T-helper 1 cell treated with Interleukin-12 subunit alpha and Interleukin-12 subunit beta and Interleukin-4 antibody, amounts not matched to agents 30 μg/mL and 1 μg/mL, for 36 hours (primary cell): Measurements from ENCODE around the gene ST3GAL5.
"Not testable (repeated sequence)": the region's sequence is repeated elsewhere in the genome, so short reads cannot be mapped to it uniquely, and the experiment has no call there.

Experiments used
- H3K27ac Mint-ChIP-seq: one replicate; pipeline ENCODE4 v1.8.0; 2021; ENCODE audit warnings: mild to moderate bottlenecking, mixed read lengths
- H3K27me3 Mint-ChIP-seq: one replicate; pipeline ENCODE4 v1.8.0; 2021; ENCODE audit warnings: low read depth, mixed read lengths
- H3K36me3 Mint-ChIP-seq: one replicate; pipeline ENCODE4 v1.8.0; 2021; ENCODE audit warnings: low read depth, mixed read lengths
- H3K4me1 Mint-ChIP-seq: one replicate; pipeline ENCODE4 v1.8.0; 2021; ENCODE audit warnings: low read depth, mixed read lengths
- H3K4me3 Mint-ChIP-seq: one replicate; pipeline ENCODE4 v1.8.0; 2021; ENCODE audit warnings: mild to moderate bottlenecking, moderate library complexity, mixed read lengths
- H3K9me3 Mint-ChIP-seq: one replicate; pipeline ENCODE4 v1.8.0; 2021; ENCODE audit warnings: mixed read lengths

Gene ST3GAL5

DNA sequence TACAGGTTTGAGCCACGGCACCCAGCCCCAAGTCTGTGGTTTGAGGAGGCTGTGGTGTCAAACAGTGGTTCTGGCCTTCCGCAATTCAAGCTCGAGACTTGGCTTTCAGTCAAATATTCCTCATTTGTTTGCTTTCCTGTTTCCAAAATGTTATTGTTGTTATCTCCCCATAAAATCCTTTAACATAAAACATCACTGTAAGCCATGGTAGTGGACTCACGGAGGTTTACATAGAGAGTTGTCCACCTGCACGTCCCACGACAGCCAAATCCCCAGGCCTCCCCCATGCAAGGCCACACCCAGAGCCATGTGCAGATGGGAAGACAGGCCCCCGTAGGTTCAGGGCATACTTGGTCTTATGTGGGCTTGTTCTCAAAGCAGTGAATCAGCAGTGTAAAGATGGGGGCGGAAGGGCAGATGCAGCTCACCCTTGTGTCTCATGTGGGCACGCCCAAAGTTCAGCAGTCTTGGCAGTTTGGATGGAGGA is 18.9 kb upstream of the ST3GAL5 start:
- H3K27ac Mint-ChIP-seq = no peak overlapping the region
- no peak overlapping the region for H3K4me3 Mint-ChIP-seq

DNA sequence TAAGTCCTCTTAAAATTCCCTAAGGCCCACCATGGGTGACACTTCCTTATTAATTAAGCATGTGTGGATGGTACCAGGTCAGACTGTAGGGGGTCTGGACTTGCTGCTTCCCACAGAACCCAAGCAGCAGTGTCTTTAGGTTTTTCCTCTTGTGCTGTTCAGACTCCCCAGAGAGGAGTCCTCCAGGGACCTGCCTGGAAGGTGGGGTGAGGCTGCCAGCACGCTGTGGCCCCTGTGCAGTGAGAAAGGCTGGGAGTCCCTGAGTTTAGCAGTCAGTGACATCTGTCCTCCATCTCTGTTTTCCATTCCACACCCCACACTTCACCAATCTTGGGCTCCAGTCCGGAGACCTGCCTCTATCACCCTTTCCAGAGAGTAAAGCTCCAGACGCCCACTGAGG is 18.0 kb upstream of the ST3GAL5 start:
- Mint-ChIP-seq H3K36me3 (no peaks in the 10 kb centered on the region), H3K27ac (no peak overlapping the region), H3K27me3 (peaks cover 18% of the 10 kb centered on the region), H3K4me1 (peaks cover 2% of the 10 kb centered on the region), H3K9me3 (no peaks in the 10 kb centered on the region), H3K4me3 (no peak overlapping the region)

More for the DNA sequence above, 18.9 kb upstream of the ST3GAL5 start:
- Mint-ChIP-seq H3K9me3 (no peaks in the 10 kb centered on the region), H3K27me3 (peaks cover 18% of the 10 kb centered on the region), H3K36me3 (no peaks in the 10 kb centered on the region), H3K4me1 (peaks cover 2% of the 10 kb centered on the region)

DNA sequence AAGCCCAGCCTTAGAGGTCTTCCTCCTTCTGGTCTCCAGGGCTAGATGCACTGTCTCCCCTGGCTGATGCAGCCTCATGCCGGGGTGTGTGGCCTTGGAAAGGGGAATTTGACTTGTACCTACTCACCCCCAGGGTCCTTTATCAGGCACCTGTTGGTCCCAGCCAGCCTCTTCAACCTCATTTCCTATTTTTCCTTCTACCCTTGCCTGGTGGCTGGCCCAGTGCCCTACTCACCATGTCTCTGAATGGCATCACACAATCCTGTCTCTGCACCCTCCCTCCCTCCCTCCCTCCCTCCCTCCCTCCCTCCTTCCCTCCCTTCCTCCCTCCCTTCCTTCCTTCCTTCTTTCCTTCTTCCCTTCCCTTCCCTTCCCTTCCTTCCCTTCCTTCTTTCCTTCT is 17.1 kb upstream of the ST3GAL5 start:
- no peaks in the 10 kb centered on the region for H3K9me3 Mint-ChIP-seq
- no peak overlapping the region for H3K27ac Mint-ChIP-seq
- H3K36me3 Mint-ChIP-seq = no peaks in the 10 kb centered on the region
- peaks cover 2% of the 10 kb centered on the region for H3K4me1 Mint-ChIP-seq
- peaks cover 18% of the 10 kb centered on the region for H3K27me3 Mint-ChIP-seq
- no peak overlapping the region for H3K4me3 Mint-ChIP-seq

DNA sequence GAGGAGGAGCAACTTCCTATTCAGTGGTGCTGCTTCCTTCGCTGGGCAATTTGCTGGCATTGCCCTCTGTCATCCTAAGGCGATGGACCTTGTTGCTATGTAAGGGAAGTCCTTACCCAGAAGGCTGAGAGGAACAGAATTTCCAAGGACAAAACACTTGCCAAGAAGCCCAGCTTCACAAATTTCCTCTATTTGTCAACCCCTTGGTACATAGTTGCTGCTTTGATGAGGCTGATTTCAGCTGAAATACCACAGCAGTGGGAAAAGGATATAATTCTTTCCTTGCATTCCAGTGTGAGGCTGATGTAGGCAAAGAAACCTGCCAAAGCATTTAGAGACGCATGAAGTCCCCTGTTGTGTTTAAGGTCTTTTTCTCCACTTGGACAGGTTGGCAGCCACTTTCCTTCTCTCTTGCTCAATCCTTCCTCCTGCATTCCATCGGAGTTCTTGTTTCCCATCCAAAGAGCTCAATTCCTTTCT is 16.4 kb upstream of the ST3GAL5 start:
- Mint-ChIP-seq H3K4me1 (peaks cover 2% of the 10 kb centered on the region), H3K9me3 (no peaks in the 10 kb centered on the region)

DNA sequence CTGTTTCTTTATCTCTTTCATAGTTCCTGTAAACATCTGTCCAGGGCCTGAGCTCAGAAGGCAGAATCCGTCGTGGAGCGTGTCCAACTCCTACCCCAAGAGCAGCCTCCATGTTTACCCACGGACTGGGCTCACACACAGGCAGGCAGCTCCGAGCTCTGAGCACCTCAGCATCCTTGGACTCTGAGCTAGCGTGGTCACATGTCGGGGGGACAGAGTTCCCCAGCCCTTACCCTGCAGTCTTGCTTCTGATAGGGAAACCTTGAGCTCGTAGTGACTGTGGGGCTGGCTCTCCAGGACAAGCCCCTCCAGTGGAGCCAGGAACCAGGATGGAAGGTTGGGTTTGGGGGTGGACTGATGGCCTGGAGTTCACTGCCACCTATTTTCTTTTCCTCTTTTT is 15.1 kb upstream of the ST3GAL5 start:
- Mint-ChIP-seq H3K27ac (no peak overlapping the region), H3K4me3 (no peak overlapping the region), H3K36me3 (peaks cover under 1% of the 10 kb centered on the region), H3K27me3 (peaks cover 18% of the 10 kb centered on the region), H3K4me1 (peaks cover 3% of the 10 kb centered on the region), H3K9me3 (no peaks in the 10 kb centered on the region)

More for the DNA sequence above, 16.4 kb upstream of the ST3GAL5 start:
- no peaks in the 10 kb centered on the region for H3K36me3 Mint-ChIP-seq
- peaks cover 18% of the 10 kb centered on the region for H3K27me3 Mint-ChIP-seq
- no peak overlapping the region for H3K27ac Mint-ChIP-seq
- no peak overlapping the region for H3K4me3 Mint-ChIP-seq

DNA sequence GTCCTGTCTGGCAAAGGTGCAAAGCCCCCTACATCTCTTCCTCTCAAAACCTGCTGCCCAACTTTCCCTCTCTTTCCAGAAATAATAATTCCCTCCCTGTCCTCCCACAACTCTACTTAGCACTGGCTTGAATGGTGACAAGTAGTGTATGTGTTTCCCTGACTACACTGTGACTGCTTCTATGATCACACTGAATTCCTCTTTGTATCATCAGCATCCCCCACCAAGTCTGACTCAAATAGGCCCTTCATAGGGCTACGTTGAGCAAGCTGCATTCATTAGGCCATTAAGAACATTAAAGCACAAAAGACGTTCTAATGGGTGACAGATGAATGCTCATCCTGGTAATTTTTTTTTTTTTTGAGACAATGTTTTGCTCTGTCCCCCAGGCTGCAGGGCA is 13.7 kb upstream of the ST3GAL5 start:
- Mint-ChIP-seq H3K4me1 (peaks cover 10% of the 10 kb centered on the region), H3K36me3 (peaks cover 3% of the 10 kb centered on the region), H3K27me3 (peaks cover 18% of the 10 kb centered on the region), H3K9me3 (peaks cover 6% of the 10 kb centered on the region), H3K4me3 (no peak overlapping the region), H3K27ac (no peak overlapping the region)

DNA sequence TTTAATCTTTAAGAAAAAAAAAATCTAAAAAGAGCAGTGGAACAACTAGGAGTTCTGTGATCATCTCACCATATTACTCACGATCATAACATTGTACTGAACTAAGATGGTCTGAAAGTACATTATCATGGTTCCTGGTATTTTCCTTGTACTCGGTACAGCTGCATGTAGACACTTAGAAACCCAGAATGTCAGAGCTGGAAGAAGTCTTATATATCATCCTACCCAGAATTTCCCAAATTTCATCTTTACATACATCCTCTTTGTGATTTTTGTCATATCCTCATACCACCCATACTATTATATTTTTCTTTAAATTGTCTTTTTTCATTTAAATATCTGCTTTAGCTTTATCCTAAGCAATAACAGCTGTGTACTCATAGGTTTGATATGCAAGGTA is 12.4 kb upstream of the ST3GAL5 start:
- peaks cover 3% of the 10 kb centered on the region for H3K36me3 Mint-ChIP-seq
- no peak overlapping the region for H3K4me3 Mint-ChIP-seq
- H3K4me1 Mint-ChIP-seq = peaks cover 10% of the 10 kb centered on the region
- H3K27me3 Mint-ChIP-seq = peaks cover 10% of the 10 kb centered on the region
- peaks cover 6% of the 10 kb centered on the region for H3K9me3 Mint-ChIP-seq
- no peak overlapping the region for H3K27ac Mint-ChIP-seq

DNA sequence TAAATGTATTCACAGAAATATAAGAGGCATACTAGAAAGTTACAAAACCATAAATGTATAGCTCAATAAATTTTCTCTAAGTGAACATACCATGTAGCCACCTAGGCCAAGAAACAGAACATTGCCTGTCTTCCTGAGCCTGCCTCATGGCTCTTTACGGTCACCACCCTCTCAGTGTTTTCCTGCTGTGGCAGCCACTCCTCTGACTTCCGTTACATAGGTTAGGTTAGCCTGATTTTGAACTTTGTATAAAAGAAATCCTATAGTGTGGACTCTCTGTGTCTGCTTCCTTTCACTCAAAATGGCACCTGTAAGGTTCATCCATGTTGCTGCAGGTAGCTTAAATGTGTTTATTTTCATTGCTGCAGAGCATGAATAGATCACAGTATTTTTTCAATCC is 11.6 kb upstream of the ST3GAL5 start:
- H3K27me3 Mint-ChIP-seq = peaks cover 4% of the 10 kb centered on the region
- H3K9me3 Mint-ChIP-seq = peaks cover 6% of the 10 kb centered on the region
- peaks cover 10% of the 10 kb centered on the region for H3K4me1 Mint-ChIP-seq
- peaks cover 3% of the 10 kb centered on the region for H3K36me3 Mint-ChIP-seq
- no peak overlapping the region for H3K27ac Mint-ChIP-seq
- no peak overlapping the region for H3K4me3 Mint-ChIP-seq

DNA sequence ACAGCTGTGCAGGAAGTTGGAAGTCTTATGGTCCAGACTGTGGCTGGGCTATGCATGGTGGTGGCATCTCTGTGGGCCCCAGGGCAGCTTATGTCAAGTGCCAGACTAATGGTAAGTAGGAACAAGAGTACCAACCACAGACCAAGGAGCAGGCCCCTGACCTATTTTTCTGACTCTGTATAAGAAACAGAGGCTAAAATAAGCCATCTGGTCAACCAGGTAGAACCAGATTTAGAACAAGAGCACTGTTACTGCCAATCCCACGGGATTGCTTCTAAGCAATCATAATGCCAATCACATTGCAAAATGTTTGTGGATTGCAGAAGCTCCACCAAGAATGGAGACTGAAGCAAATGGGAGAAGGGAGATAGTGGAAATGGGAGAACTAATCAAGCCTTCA is 11.1 kb upstream of the ST3GAL5 start:
- Mint-ChIP-seq H3K4me1 (peaks cover 12% of the 10 kb centered on the region), H3K36me3 (peaks cover 6% of the 10 kb centered on the region), H3K27me3 (peaks cover 4% of the 10 kb centered on the region), H3K27ac (no peak overlapping the region), H3K9me3 (peaks cover 11% of the 10 kb centered on the region), H3K4me3 (no peak overlapping the region)

DNA sequence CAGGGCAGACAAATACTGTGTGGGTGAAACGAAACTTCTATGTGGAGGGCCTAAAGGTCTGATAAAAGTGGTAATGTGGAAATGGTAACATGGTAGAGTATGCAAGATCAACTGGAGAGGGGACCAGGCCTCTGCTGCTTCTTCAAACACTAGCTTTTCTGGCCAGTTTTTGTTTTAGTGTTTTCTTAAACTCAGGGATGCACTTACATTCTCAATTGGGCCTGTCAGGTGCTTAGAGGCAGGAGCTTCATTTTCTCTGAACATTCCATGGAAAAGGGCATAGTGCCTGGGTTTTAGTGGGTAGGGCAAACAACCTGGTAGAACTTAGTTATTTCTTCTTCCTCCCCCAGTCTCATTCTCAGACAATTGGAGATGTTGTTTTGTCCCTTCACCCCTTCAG is 10.5 kb upstream of the ST3GAL5 start:
- Mint-ChIP-seq H3K4me1 (peaks cover 12% of the 10 kb centered on the region), H3K4me3 (no peak overlapping the region), H3K27me3 (no peaks in the 10 kb centered on the region), H3K36me3 (peaks cover 7% of the 10 kb centered on the region), H3K27ac (no peak overlapping the region), H3K9me3 (peaks cover 16% of the 10 kb centered on the region)

DNA sequence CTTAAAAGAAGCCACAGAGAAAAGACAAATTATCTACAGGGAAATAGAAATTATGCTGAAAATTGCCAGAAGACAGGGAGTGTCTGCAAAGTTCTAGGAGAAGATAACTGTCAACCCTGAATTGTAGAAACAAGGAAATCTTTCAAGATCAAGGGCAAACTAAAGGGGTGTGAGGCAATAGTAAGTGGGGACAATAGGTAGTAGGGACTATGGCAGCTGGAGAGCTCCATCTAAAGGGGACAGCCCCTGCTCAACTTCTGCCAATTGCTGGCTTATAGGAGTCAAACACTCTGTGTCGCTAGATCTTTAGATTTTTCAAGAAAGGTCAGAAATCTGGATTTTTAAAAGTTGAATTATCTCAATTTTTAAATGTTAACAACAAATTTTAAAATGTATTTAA is 10.1 kb upstream of the ST3GAL5 start:
- H3K36me3 Mint-ChIP-seq = peaks cover 8% of the 10 kb centered on the region
- H3K4me3 Mint-ChIP-seq = no peak overlapping the region
- H3K4me1 Mint-ChIP-seq = peaks cover 15% of the 10 kb centered on the region
- H3K9me3 Mint-ChIP-seq = peaks cover 18% of the 10 kb centered on the region
- H3K27ac Mint-ChIP-seq = no peak overlapping the region
- no peaks in the 10 kb centered on the region for H3K27me3 Mint-ChIP-seq

DNA sequence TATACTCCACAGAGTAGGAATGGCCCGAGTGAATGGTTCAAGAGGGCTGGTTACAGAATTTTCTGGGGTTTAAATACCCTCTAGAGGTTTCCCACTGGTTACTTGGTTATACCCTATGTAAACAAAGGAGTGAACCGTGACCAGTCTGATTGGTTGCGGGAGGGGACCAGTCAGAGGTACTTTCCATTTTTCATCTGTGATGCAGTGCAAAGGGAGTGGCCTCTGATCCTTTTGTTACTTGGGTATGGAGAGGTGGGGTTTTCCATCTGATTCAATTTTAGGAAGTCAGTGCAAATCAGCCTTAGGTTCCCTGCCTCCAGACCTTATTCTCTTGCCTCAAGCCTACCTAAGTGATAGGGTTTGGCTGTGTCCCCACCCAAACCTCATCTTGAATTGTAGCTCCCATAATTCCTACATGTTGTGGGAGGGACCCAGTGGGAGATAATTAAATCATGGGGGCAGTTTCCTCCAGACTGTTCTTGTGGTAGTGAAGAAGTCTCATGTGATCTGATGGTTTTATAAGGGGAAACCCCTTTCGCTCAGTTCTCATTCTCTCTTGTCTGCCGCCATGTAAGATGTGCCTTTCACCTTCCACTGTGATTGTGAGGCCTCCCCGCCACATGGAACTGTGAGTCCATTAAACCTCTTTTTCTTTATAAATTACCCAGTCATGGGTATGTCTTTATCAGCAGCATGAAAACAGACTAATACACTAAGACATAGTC is 5.9 kb upstream of the ST3GAL5 start:
- H3K27me3 Mint-ChIP-seq, H3K4me3 Mint-ChIP-seq, H3K27ac Mint-ChIP-seq, H3K36me3 Mint-ChIP-seq: not testable (repeated sequence)
- peaks cover 18% of the 10 kb centered on the region for H3K9me3 Mint-ChIP-seq
- H3K4me1 Mint-ChIP-seq = peaks cover 39% of the 10 kb centered on the region

DNA sequence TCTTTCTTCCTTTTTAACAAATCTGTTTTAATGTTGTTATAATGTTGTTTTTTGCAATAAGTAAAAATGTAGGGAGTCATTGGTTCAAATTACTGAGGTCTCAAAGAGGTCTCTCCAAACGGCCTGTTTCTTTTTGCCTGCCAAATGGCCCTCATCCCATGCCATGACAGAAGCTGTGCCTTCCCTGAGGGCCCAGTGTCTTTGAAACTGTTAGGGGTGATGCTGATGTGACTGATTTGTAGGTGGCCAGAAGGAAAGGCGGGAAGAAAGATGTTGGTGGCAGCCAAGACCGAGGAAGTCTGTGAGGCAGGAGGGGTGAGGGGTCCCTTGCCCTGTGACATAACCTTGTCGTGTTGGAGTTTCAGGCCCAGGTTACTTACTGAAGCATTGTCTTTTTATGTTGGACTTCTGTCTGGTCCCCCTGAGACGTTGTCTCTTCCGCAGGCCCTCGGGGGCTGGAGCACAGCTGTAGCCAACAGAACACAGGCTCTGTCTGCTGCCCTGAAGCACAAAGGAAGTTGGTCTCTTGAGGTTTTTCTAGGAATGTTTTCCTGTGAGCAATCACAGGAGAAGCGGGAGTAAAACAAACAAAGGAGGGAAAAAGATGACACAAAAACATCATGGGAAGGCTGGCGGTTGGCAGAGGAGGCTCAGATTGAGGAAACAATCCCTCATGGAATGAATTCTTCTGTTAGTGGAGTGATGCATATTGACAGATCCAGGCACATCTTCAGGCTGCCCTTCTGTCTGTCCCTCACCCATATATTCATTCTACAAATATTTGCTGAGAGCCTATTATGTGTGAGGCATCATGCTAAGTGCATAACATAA is 4.9 kb upstream of the ST3GAL5 start:
- Mint-ChIP-seq H3K27ac (no peak overlapping the region), H3K9me3 (peaks cover 18% of the 10 kb centered on the region), H3K27me3 (no peaks in the 10 kb centered on the region), H3K36me3 (peaks cover 6% of the 10 kb centered on the region), H3K4me3 (no peak overlapping the region), H3K4me1 (peaks cover 40% of the 10 kb centered on the region)

DNA sequence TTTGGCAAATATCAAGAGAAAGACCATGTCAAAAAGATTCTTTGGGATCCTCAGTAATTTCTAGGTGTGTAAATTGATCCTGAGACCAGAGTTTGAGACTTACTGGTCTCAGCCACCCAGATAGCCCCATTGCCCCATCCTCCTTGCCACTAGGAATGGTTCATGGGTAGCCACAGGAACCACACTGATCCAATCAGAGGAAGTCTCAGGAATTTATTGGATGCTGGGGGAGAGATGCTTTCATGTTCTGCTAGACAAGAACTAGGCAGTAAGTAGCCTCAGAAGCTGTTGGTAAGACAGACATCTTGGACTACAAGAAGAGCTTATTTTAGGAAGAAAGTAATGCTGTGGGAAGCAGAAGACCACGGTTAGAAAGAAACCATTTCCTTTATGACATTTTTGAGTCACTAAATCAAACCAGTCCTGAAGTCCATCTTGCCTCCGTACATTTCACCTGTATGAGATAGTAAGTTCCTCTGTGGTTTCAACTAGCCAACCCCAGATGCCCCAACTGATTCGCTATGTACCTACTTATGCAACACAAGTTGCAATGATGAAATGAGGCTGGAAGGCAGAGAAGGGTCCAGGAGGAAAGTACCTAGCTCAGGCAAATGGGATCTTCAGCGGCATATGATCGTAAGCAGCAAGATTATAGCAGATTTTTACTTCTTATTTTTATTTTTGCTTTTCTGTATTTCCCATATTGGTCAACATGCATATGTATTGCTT is 3.6 kb upstream of the ST3GAL5 start:
- Mint-ChIP-seq H3K9me3 (peaks cover 13% of the 10 kb centered on the region), H3K36me3 (peaks cover 8% of the 10 kb centered on the region), H3K27me3 (no peaks in the 10 kb centered on the region), H3K4me1 (peaks cover 41% of the 10 kb centered on the region), H3K4me3 (no peak overlapping the region), H3K27ac (no peak overlapping the region)
